Tibial artery (tissue), 4 donors: Measurements from ENCODE around the gene ANGPTL3.

Experiments used
- DNase-seq, 2 donors: peaks; one replicate each; pipeline ENCODE4 v3.0.0-alpha.2; 2019
- H3K27ac ChIP-seq, 2 donors: fragments of 200-600 bp; sonication (generic) in 1 of 2; 1 replicate in 1 of 2; 2 replicates in 1 of 2; pipeline ENCODE4 v1.5.1; 2018 to 2019; ENCODE audit warnings: mild to moderate bottlenecking in 1 of 2
- H3K27me3 ChIP-seq, 2 donors: fragments of 200-600 bp; sonication (generic) in 1 of 2; one replicate each; pipeline versions ENCODE4 v1.5.1 to v1.6.0; 2016 to 2019
- H3K36me3 ChIP-seq, 3 donors: fragments of 200-600 bp; sonication (generic) in 2 of 3; one replicate each; pipeline ENCODE4 v1.5.1; 2016 to 2019; ENCODE audit warnings: mild to moderate bottlenecking in 2 of 3
- H3K4me1 ChIP-seq, 4 donors: fragments of 200-600 bp; sonication (generic) in 2 of 4; 1 replicate in 3 of 4; 2 replicates in 1 of 4; pipeline ENCODE4 v1.5.1; 2016 to 2019
- H3K4me3 ChIP-seq, 2 donors: fragments of 200-600 bp; sonication (generic) in 1 of 2; 1 replicate in 1 of 2; 2 replicates in 1 of 2; pipeline ENCODE4 v1.5.1; 2018 to 2019; ENCODE audit warnings: mild to moderate bottlenecking in 2 of 2
- H3K9me3 ChIP-seq, 3 donors: fragments of 200-600 bp; sonication (generic) in 1 of 3; one replicate each; pipeline ENCODE4 v1.5.1; 2016 to 2019
- intact Hi-C: fragments of 100-400 bp; cut with DNase I; formaldehyde crosslinking; loops from one replicate; pipeline ENCODE4 v1.15.0; 2023; ENCODE audit warnings: low total_unique reads
- TF ChIP-seq, protein P1 (sequence below), 2 experiments: fragments of 200-600 bp in 1 of 2; fragments of 450-650 bp in 1 of 2; IDR thresholded peaks; one replicate each; pipeline ENCODE4 v1.5.1; 2017 to 2019; ENCODE audit warnings: antibody characterized with exemption in 2 of 2, mild to moderate bottlenecking in 1 of 2, moderate library complexity in 1 of 2

The ANGPTL3 gene

GRCh38 chr1:62585469-62586155 lies 11.7 kb upstream of the ANGPTL3 start:
- DNase-seq: no peak
- intact Hi-C loops: no loop called here
- no peak overlapping the region for H3K27ac ChIP-seq
- TF ChIP-seq, protein P1, sequence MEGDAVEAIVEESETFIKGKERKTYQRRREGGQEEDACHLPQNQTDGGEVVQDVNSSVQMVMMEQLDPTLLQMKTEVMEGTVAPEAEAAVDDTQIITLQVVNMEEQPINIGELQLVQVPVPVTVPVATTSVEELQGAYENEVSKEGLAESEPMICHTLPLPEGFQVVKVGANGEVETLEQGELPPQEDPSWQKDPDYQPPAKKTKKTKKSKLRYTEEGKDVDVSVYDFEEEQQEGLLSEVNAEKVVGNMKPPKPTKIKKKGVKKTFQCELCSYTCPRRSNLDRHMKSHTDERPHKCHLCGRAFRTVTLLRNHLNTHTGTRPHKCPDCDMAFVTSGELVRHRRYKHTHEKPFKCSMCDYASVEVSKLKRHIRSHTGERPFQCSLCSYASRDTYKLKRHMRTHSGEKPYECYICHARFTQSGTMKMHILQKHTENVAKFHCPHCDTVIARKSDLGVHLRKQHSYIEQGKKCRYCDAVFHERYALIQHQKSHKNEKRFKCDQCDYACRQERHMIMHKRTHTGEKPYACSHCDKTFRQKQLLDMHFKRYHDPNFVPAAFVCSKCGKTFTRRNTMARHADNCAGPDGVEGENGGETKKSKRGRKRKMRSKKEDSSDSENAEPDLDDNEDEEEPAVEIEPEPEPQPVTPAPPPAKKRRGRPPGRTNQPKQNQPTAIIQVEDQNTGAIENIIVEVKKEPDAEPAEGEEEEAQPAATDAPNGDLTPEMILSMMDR (IDR thresholded peaks at IDR 0.05): no peak
- peaks cover 0 to 12% (median 4%) of the 10 kb centered on the region in 3 donors for H3K36me3 ChIP-seq
- no peaks in the 10 kb centered on the region for H3K4me1 ChIP-seq
- no peaks in the 10 kb centered on the region for H3K9me3 ChIP-seq
- no peak overlapping the region for H3K4me3 ChIP-seq
- no peaks in the 10 kb centered on the region for H3K27me3 ChIP-seq

DNA sequence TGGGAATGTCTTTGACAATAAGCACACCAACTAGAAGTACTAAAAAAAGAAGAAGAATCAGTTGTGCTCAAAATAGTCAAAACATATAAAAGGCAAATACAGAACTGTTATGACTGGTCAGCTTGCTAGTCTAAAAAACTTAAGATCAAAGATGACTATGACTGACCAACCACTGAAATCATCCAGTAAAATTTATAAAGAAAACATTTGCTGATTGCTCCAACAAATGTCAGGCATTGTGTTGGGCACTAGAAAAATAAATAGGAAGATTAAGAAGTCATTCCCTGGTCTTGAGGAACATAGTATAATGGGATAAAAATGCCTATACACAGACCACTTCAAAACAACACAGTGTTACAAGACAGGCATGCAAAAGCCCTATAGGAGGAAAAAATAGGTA lies 9.3 kb upstream of the ANGPTL3 start:
- H3K4me3 ChIP-seq: no peak overlapping the region
- H3K27me3 ChIP-seq: no peaks in the 10 kb centered on the region
- TF ChIP-seq, protein P1 (IDR thresholded peaks at IDR 0.05): no peak
- peaks cover 0 to 8% (median 4%) of the 10 kb centered on the region in 3 donors for H3K36me3 ChIP-seq
- no peaks in the 10 kb centered on the region for H3K9me3 ChIP-seq
- no peak overlapping the region for H3K27ac ChIP-seq
- H3K4me1 ChIP-seq: peaks cover 0 to under 1% (median 0%) of the 10 kb centered on the region in 4 donors
- no peak for DNase-seq
- intact Hi-C loops: no loop called here

- Histone ChIP-seq H3K27ac (no peak overlapping the region), H3K27me3 (no peaks in the 10 kb centered on the region), H3K36me3 (peaks cover 0 to 5% (median 4%) of the 10 kb centered on the region in 3 donors), H3K4me1 (peaks cover 0 to 13% (median 7%) of the 10 kb centered on the region in 4 donors), H3K9me3 (no peaks in the 10 kb centered on the region), H3K4me3 (no peak overlapping the region)
- TF ChIP-seq, protein P1 (IDR thresholded peaks at IDR 0.05): no peak
- intact Hi-C loops: no loop called here
- DNase-seq: no peak
These were observed 8.0 kb upstream of the ANGPTL3 start for GRCh38 chr1:62589321-62589720.

DNA sequence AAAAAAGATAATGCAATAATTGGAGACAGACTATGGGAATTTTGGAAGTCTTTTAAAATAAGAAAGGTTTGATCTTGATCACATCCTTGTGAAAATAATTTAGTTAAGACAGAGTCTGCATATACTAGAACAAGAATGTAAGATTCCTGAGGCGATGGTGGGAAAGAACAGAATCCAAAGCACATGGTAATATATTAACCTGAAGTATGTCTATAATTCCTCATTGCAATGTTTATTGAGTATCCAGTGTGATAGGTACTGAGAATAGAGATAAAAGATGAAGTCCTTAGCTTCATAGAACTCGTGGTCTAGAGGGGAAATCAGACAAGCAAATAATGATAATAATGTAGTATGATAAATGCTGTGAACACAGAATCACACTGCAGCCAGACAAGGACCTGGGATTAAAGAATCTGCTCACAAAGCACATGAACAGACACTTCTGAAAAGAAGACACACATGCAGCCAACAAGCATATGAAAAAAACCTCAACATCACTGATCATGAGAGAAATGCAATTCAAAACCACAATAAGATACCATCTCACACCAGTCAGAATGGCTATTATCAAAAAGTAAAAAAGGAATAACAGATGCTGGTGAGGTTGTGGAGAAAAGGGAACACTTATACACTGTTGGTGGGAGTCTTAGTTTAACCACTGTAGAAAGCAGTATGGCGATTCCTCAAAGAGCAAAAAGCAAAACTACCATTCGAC lies 6.9 kb upstream of the ANGPTL3 start:
- TF ChIP-seq, protein P1 (IDR thresholded peaks at IDR 0.05): no peak
- Histone ChIP-seq H3K27me3 (no peaks in the 10 kb centered on the region), H3K9me3 (no peaks in the 10 kb centered on the region), H3K4me1 (peaks cover 0 to 19% (median 8%) of the 10 kb centered on the region in 4 donors), H3K4me3 (no peak overlapping the region), H3K27ac (no peak overlapping the region), H3K36me3 (peaks cover 0 to 5% (median 4%) of the 10 kb centered on the region in 3 donors)
- intact Hi-C loops: no loop called here
- no peak for DNase-seq

- intact Hi-C loops: no loop called here
- Histone ChIP-seq H3K27ac (no peak overlapping the region), H3K4me3 (no peak overlapping the region), H3K36me3 (peaks cover 0 to 4% (median 3%) of the 10 kb centered on the region in 3 donors), H3K4me1 (peaks cover 0 to 19% (median 8%) of the 10 kb centered on the region in 4 donors), H3K9me3 (no peaks in the 10 kb centered on the region), H3K27me3 (no peaks in the 10 kb centered on the region)
- no peak for DNase-seq
- TF ChIP-seq, protein P1 (IDR thresholded peaks at IDR 0.05): no peak
These were observed 6.4 kb upstream of the ANGPTL3 start for GRCh38 chr1:62590970-62591368.
